Glutamatergic neuron (in vitro differentiated cells): ENCODE data around the gene MMP25. TPM values are rescaled to one million over a fixed set of nuclear protein-coding genes. Genes with fewer than 3 reads are reported as not detected.
"Not testable (repeated sequence)": the region's sequence is repeated elsewhere in the genome, so short reads cannot be mapped to it uniquely, and the experiment has no call there.

Experiments
- DNase-seq: peaks from one replicate; pipeline ENCODE4 v3.0.0; 2022
- H3K27ac Mint-ChIP-seq: one replicate; pipeline ENCODE4 v1.8.0; 2020; ENCODE audit warnings: mild to moderate bottlenecking, mixed read lengths, inconsistent platforms; ENCODE audit not compliant: unreplicated experiment
- H3K27me3 Mint-ChIP-seq: one replicate; pipeline ENCODE4 v1.8.0; 2020; ENCODE audit warnings: mild to moderate bottlenecking, moderate library complexity, mixed read lengths, inconsistent platforms; ENCODE audit not compliant: unreplicated experiment
- H3K36me3 Mint-ChIP-seq: one replicate; pipeline ENCODE4 v1.8.0; 2020; ENCODE audit warnings: mild to moderate bottlenecking, mixed read lengths, inconsistent platforms; ENCODE audit not compliant: unreplicated experiment
- H3K4me1 Mint-ChIP-seq: one replicate; pipeline ENCODE4 v1.8.0; 2020; ENCODE audit warnings: mild to moderate bottlenecking, low read depth, mixed read lengths, inconsistent platforms; ENCODE audit not compliant: unreplicated experiment
- H3K4me3 Mint-ChIP-seq: one replicate; pipeline ENCODE4 v1.8.0; 2020; ENCODE audit warnings: mild to moderate bottlenecking, mixed read lengths, inconsistent platforms; ENCODE audit not compliant: unreplicated experiment
- H3K9me3 Mint-ChIP-seq: one replicate; pipeline ENCODE4 v1.8.0; 2020; ENCODE audit warnings: mild to moderate bottlenecking, moderate library complexity, mixed read lengths, inconsistent platforms; ENCODE audit not compliant: unreplicated experiment
- CTCF ChIP-seq: fragments of 200-600 bp; sonication (generic); IDR thresholded peaks from one replicate; pipeline ENCODE4 v1.5.0; 2021; ENCODE audit not compliant: partially characterized antibody, unreplicated experiment
- total RNA-seq: library from RNA; stranded (reverse); fragmentation: NEBNext Ultra II Directional; extraction: Animal tissue kit (Norgen Biotek cat#: 25700); gene quantifications from one replicate; pipeline ENCODE4 v1.2.1, GENCODE V29; 2021; ENCODE audit not compliant: unreplicated experiment

MMP25 gene
- total RNA-seq, 1 donor from 2014 or later, result not detected

DNA sequence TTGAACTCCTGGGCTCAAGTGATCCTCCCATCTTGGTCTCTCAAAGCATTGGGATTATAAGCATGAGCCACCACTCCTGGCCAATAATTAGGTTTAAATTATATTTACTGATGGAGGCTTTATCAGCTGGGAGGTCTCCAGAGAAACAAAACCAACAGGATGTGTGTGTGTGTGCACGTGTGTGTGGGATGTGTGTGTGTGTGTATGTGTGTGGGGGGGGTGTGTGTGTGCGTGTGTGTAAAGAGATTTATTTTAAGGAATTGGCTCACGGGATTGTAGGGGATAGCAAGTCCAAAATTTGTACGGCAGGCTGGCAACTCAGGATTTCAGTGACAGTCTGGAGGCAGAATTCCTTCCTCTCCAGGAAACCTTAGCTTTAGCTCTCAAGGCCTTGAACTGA, 4.6 kb downstream of the MMP25 start:
- H3K27ac Mint-ChIP-seq, result no peak overlapping the region
- H3K4me3 Mint-ChIP-seq, result no peak overlapping the region
- no peaks in the 10 kb centered on the region for H3K4me1 Mint-ChIP-seq
- no peak for DNase-seq
- TF ChIP-seq CTCF, result no peak
- H3K9me3 Mint-ChIP-seq, result peaks cover 4% of the 10 kb centered on the region
- peaks cover 14% of the 10 kb centered on the region for H3K27me3 Mint-ChIP-seq
- peaks cover 6% of the 10 kb centered on the region for H3K36me3 Mint-ChIP-seq

GRCh38 chr16:3051494-3051893, 5.1 kb downstream of the MMP25 start:
- peaks cover 14% of the 10 kb centered on the region for H3K27me3 Mint-ChIP-seq
- H3K9me3 Mint-ChIP-seq, result peaks cover 4% of the 10 kb centered on the region
- H3K27ac Mint-ChIP-seq, result no peak overlapping the region
- no peaks in the 10 kb centered on the region for H3K4me1 Mint-ChIP-seq
- H3K36me3 Mint-ChIP-seq, result peaks cover 6% of the 10 kb centered on the region
- no peak for DNase-seq
- no peak for TF ChIP-seq CTCF
- H3K4me3 Mint-ChIP-seq, result no peak overlapping the region

DNA sequence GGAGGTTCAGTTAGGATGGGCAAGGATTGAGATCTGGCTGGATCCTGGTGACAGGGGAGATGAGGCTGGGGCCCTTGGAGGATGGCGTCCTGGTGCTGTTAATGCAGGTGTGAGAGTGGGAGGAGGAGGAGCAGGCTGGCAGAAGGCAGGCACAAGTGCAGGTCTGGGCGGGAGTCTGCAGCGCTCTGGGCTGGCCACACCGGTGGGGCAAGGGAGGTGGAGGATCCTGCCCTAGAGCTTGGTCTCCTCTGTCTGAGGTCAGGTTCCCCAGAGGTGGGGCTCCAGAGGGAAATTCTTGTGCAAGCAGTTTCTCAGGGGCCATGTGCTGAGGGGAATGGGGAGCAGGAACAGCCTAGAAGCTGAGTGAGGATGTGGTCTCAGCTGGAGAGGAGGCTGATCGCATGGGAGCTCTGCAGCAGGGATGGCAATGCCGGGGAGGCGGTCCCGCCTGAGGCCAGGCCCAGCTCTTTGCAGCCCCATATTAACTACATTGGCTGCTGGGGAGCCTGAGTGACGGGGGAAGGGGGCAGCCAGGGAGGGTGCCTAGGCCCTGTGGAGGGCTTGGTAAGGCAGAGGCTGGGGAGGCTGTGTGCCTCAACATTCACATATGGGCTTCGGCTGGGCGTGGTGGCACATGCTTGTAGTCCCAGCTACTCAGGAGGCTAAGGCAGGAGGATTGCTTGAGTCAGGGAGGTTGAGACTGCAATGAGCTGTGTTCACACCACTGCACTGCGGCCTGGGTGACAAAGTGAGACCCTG, 6.4 kb downstream of the MMP25 start:
- peaks cover 12% of the 10 kb centered on the region for H3K27me3 Mint-ChIP-seq
- H3K9me3 Mint-ChIP-seq, H3K27ac Mint-ChIP-seq, H3K4me3 Mint-ChIP-seq, H3K36me3 Mint-ChIP-seq, H3K4me1 Mint-ChIP-seq, DNase-seq: not testable (repeated sequence)

DNA sequence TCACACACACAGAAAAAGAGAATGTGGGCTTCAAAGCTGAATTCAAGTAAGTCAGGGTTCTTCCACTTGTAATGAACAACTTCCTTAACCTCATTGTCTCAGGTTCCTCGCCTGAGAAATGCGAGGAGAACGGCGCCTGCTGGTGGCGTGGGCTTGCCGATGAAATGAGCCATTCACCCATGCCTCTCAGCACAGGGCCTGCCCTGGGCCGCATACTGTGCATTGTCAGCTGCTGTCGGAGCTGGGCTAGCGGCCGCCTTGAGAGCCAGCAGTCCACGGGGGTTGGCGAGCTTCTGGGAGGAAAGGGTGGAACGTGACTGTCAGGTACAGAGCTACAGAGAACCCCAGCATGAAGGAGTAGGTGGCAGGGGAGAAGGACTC, 7.0 kb downstream of the MMP25 start:
- not testable (repeated sequence) for DNase-seq, H3K4me1 Mint-ChIP-seq, H3K9me3 Mint-ChIP-seq, H3K4me3 Mint-ChIP-seq, H3K36me3 Mint-ChIP-seq, H3K27ac Mint-ChIP-seq
- peaks cover 11% of the 10 kb centered on the region for H3K27me3 Mint-ChIP-seq

DNA sequence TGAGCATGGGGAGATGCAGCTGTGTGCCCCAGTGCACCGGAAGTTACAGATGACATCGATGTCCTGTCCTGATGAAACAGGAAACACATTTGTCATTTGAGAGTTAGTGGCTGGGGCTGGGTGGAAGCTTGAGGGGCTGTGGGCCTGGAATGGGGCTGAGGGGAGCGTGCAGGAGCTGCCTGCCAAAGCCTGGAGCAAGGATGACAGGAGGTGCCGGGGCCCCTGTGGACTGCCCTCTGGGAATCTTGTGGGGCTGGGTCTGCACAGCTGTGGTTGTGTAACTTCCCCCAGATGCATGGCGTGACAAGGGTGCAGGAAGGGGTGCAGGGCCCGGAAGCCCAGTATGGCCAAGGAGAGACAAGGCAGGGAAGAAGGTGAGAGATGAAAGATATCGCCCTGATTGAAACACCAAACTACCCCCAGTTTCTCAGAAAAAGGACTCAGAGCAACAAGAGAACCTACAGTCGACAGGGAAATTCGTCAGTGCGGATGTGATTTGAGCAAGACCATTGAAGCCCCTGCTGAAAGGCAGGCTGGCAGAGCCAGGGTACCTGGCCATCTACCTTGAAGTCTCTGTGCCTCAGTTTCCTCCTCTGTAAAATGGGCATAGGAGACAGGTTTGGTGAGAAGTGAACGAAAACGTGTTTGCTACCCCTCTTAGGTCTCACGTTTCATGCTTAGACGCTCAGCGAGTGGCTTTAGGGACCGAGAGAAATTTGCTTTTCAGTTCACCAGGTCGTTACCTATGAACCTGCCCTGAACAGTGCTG, 8.8 kb downstream of the MMP25 start:
- no peak overlapping the region for H3K27ac Mint-ChIP-seq
- no peaks in the 10 kb centered on the region for H3K4me1 Mint-ChIP-seq
- TF ChIP-seq CTCF, result no peak
- H3K27me3 Mint-ChIP-seq, result peaks cover 9% of the 10 kb centered on the region
- no peaks in the 10 kb centered on the region for H3K36me3 Mint-ChIP-seq
- DNase-seq, result no peak
- H3K4me3 Mint-ChIP-seq, result no peak overlapping the region
- peaks cover under 1% of the 10 kb centered on the region for H3K9me3 Mint-ChIP-seq

DNA sequence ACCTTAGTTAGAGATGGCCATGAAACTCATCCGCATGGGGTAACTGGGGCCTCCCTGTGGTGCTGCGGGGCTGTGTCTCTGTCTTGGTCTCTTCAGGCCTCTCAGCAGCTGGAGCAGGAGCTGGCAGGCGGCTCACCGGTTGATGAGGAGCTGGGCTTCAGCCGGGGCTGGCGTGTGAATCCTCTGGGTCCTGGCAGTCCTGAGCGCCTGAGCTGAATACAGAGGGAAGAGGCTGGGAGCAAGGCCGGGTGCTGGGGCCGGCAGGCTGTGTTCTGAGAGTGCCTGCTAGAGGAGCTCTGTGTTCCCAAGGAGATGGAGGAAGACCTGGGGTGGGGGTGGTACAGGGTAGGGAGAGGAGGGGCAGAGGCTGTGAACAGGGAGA, 9.4 kb downstream of the MMP25 start:
- DNase-seq, H3K27ac Mint-ChIP-seq, H3K4me1 Mint-ChIP-seq, H3K36me3 Mint-ChIP-seq, H3K27me3 Mint-ChIP-seq, H3K9me3 Mint-ChIP-seq, H3K4me3 Mint-ChIP-seq: not testable (repeated sequence)
